Keratinocyte (primary cell): ENCODE measurements around the gene FMNL2.

Experiments
- CTCF ChIP-seq, 3 experiments: IDR thresholded peaks in 1 of 3; conservative IDR thresholded peaks in 1 of 3; optimal IDR thresholded peaks in 1 of 3; 2 replicates in 2 of 3; 3 replicates in 1 of 3; pipeline versions ENCODE3 to v1.5.1; 2011; ENCODE audit warnings: low read length in 3 of 3, mild to moderate bottlenecking in 3 of 3, moderate library complexity in 2 of 3, control low read depth in 1 of 3, inconsistent platforms in 1 of 3; ENCODE audit not compliant: insufficient read depth in 2 of 3; ENCODE audit errors: extremely low read depth in 1 of 3
- EZH2 ChIP-seq: IDR thresholded peaks from one replicate; pipeline ENCODE4 v1.6.1; 2012; ENCODE audit warnings: inconsistent platforms, mild to moderate bottlenecking, low read length, moderate library complexity

- TF ChIP-seq CTCF (optimal IDR thresholded peaks at IDR 0.05 in 1 of 3, IDR thresholded peaks at IDR 0.05 in 1 of 3, conservative IDR thresholded peaks at IDR 0.05 in 1 of 3; ENCODE audit: extremely low read depth in 1 of 3, insufficient read depth in 2 of 3, low read length in 3 of 3) (no peak), EZH2 (no peak)
Measured at GRCh38 chr2:152415231-152415642, 80.3 kb downstream of the FMNL2 start.
